IMR-90 (cell line): ENCODE results near the gene TARS3. TPM values are rescaled to one million over a fixed set of nuclear protein-coding genes. Genes with fewer than 3 reads are reported as not detected.

ENCODE experiments used
- ATAC-seq: fragments of 200-7000 bp; cut with Tn5 transposase; 2 replicates; pipeline ENCODE4 v1.9.1; 2020; ENCODE audit warnings: low read depth, mild to moderate bottlenecking, moderate library complexity
- BruUV-seq: library from RNA; stranded (reverse); fragments of 400-500 nt; replicated peaks from 2 replicates; lab custom pipeline; 2021; lab: Mats Ljungman, UMichigan
- CTCF ChIA-PET: fragments of 300-600 bp; formaldehyde crosslinking; extraction: SDS; loops from one replicate; lab custom pipeline; 2021; ENCODE audit warnings: antibody characterized with exemption; lab: Yijun Ruan, JAX
- POLR2A ChIA-PET: fragments of 300-600 bp; sonication (Branson Sonifier 250); formaldehyde crosslinking; loops from one replicate; lab custom pipeline; 2022; ENCODE audit warnings: antibody characterized with exemption; ENCODE audit not compliant: unreplicated experiment; lab: Charles Lee
- DNase-seq: peaks from one replicate; pipeline ENCODE4 v3.0.0; 2013
- H2AFZ ChIP-seq: replicated peaks from 2 replicates; pipeline ENCODE3; 2013; ENCODE audit warnings: low read length, mild to moderate bottlenecking; ENCODE audit not compliant: poor library complexity
- H2AK5ac ChIP-seq: 2 replicates; pipeline ENCODE4 v1.6.1; 2013; ENCODE audit warnings: low read depth, low read length, inconsistent platforms
- H2AK9ac ChIP-seq: replicated peaks from 2 replicates; pipeline ENCODE3; 2013; ENCODE audit warnings: mild to moderate bottlenecking, low read depth, low read length, moderate library complexity; ENCODE audit not compliant: poor library complexity
- H2BK120ac ChIP-seq: 2 replicates; pipeline ENCODE4 v1.6.1; 2013; ENCODE audit warnings: low read depth, low read length, inconsistent platforms
- H2BK15ac ChIP-seq: 3 replicates; pipeline ENCODE4 v1.6.1; 2013; ENCODE audit warnings: low read depth, low read length, inconsistent platforms
- H2BK20ac ChIP-seq: 2 replicates; pipeline ENCODE4 v1.6.1; 2013; ENCODE audit warnings: low read depth, mild to moderate bottlenecking, inconsistent platforms, low read length, moderate library complexity
- H2BK5ac ChIP-seq: 2 replicates; pipeline ENCODE4 v1.6.1; 2013; ENCODE audit warnings: mild to moderate bottlenecking, low read depth, low read length, inconsistent platforms; ENCODE audit not compliant: poor library complexity, severe bottlenecking
- H3K14ac ChIP-seq: replicated peaks from 2 replicates; pipeline ENCODE4 v1.6.1; 2013; ENCODE audit warnings: low read depth, low read length, inconsistent platforms
- H3K18ac ChIP-seq: 2 replicates; pipeline ENCODE4 v1.6.1; 2013; ENCODE audit warnings: low read depth, low read length, control low read depth
- H3K23ac ChIP-seq: 2 replicates; pipeline ENCODE4 v1.6.1; 2013; ENCODE audit warnings: low read depth, low read length, inconsistent platforms
- H3K27ac ChIP-seq: 2 replicates; pipeline ENCODE4 v1.5.1; 2013; ENCODE audit warnings: mild to moderate bottlenecking, control low read depth, low read length; ENCODE audit not compliant: insufficient read depth
- H3K27me3 ChIP-seq: 2 replicates; pipeline ENCODE4 v1.6.1; 2013; ENCODE audit warnings: low read length; ENCODE audit not compliant: control insufficient read depth, insufficient read depth
- H3K36me3 ChIP-seq: 2 replicates; pipeline ENCODE4 v1.6.1; 2013; ENCODE audit warnings: low read length, mixed read lengths; ENCODE audit not compliant: control insufficient read depth, insufficient read depth
- H3K4ac ChIP-seq: 2 replicates; pipeline ENCODE4 v1.6.1; 2013; ENCODE audit warnings: low read depth, low read length, inconsistent platforms
- H3K4me1 ChIP-seq: 2 replicates; pipeline ENCODE4 v1.6.1; 2013; ENCODE audit warnings: low read length, mixed read lengths; ENCODE audit not compliant: control insufficient read depth, insufficient read depth
- H3K4me2 ChIP-seq: 2 replicates; pipeline ENCODE4 v1.6.1; 2013; ENCODE audit warnings: low read depth, mild to moderate bottlenecking, control low read depth, low read length, moderate library complexity
- H3K4me3 ChIP-seq: 2 replicates; pipeline ENCODE4 v1.5.1; 2013; ENCODE audit warnings: low read depth, mild to moderate bottlenecking, control low read depth, low read length, moderate library complexity; ENCODE audit not compliant: insufficient read depth
- H3K56ac ChIP-seq: 2 replicates; pipeline ENCODE4 v1.6.1; 2013; ENCODE audit warnings: low read length, inconsistent platforms; ENCODE audit not compliant: insufficient read depth; ENCODE audit errors: extremely low read depth
- H3K79me1 ChIP-seq, 2 experiments: 2 replicates each; pipeline ENCODE4 v1.6.1; 2013; ENCODE audit warnings: low read length in 2 of 2, inconsistent platforms in 1 of 2, low read depth in 1 of 2
- H3K9ac ChIP-seq: 2 replicates; pipeline ENCODE4 v1.6.1; 2013; ENCODE audit warnings: low read depth, low read length, control low read depth
- H3K9me1 ChIP-seq: 2 replicates; pipeline ENCODE4 v1.6.1; 2013; ENCODE audit warnings: low read length, inconsistent platforms; ENCODE audit not compliant: insufficient read depth
- H3K9me3 ChIP-seq: 2 replicates; pipeline ENCODE4 v1.6.1; 2013; ENCODE audit warnings: low read length; ENCODE audit not compliant: control insufficient read depth, insufficient read depth
- H4K20me1 ChIP-seq: 2 replicates; pipeline ENCODE4 v1.6.1; 2013; ENCODE audit warnings: low read length, inconsistent platforms; ENCODE audit not compliant: insufficient read depth
- H4K5ac ChIP-seq: 2 replicates; pipeline ENCODE4 v1.6.1; 2013; ENCODE audit warnings: mild to moderate bottlenecking, low read depth, low read length, control low read depth
- H4K8ac ChIP-seq, 2 experiments: 2 replicates each; pipeline ENCODE4 v1.6.1; 2013; ENCODE audit warnings: low read depth in 2 of 2, low read length in 2 of 2, control low read depth in 1 of 2, inconsistent platforms in 1 of 2
- H4K91ac ChIP-seq: 2 replicates; pipeline ENCODE4 v1.6.1; 2013; ENCODE audit warnings: low read depth, low read length, inconsistent platforms; ENCODE audit not compliant: insufficient read depth
- BHLHE40 ChIP-seq: fragments of 150-350 bp; IDR thresholded peaks from 2 replicates; pipeline ENCODE4 v1.6.1; 2016; ENCODE audit warnings: mild to moderate bottlenecking, low read depth, low read length
- CEBPB ChIP-seq: IDR thresholded peaks from 2 replicates; pipeline ENCODE4 v1.6.1; 2012; ENCODE audit warnings: low read depth, low read length, improper control_type of control experiment
- CHD1 ChIP-seq: IDR thresholded peaks from 2 replicates; pipeline ENCODE4 v1.6.1; 2012; ENCODE audit warnings: low read depth, low read length, improper control_type of control experiment
- ELK1 ChIP-seq: fragments of 150-350 bp; IDR thresholded peaks from 2 replicates; pipeline ENCODE4 v1.6.1; 2016; ENCODE audit warnings: low read depth, mild to moderate bottlenecking, low read length, moderate library complexity, borderline replicate concordance
- FOS ChIP-seq: fragments of 150-350 bp; IDR thresholded peaks from 2 replicates; pipeline ENCODE4 v1.6.1; 2016; ENCODE audit warnings: low read depth, low read length
- MAFK ChIP-seq: IDR thresholded peaks from 2 replicates; pipeline ENCODE4 v1.6.1; 2012; ENCODE audit warnings: low read depth, low read length, improper control_type of control experiment
- MAZ ChIP-seq: IDR thresholded peaks from 2 replicates; pipeline ENCODE4 v1.6.1; 2012; ENCODE audit warnings: low read depth, mild to moderate bottlenecking, low read length, improper control_type of control experiment, moderate library complexity, borderline replicate concordance
- MXI1 ChIP-seq: IDR thresholded peaks from 2 replicates; pipeline ENCODE4 v1.6.1; 2012; ENCODE audit warnings: low read depth, mild to moderate bottlenecking, low read length, moderate library complexity, borderline replicate concordance
- NFE2L2 ChIP-seq: fragments of 150-350 bp; IDR thresholded peaks from 2 replicates; pipeline ENCODE4 v1.6.1; 2016; ENCODE audit warnings: low read depth, mild to moderate bottlenecking, low read length
- POLR2A ChIP-seq: IDR thresholded peaks from 2 replicates; pipeline ENCODE4 v1.6.1; 2012; ENCODE audit warnings: mild to moderate bottlenecking, low read depth, low read length
- RAD21 ChIP-seq: IDR thresholded peaks from 2 replicates; pipeline ENCODE4 v1.6.1; 2012; ENCODE audit warnings: low read length, improper control_type of control experiment
- RCOR1 ChIP-seq: IDR thresholded peaks from 2 replicates; pipeline ENCODE4 v1.6.1; 2012; ENCODE audit warnings: mild to moderate bottlenecking, low read length, improper control_type of control experiment; ENCODE audit not compliant: insufficient replicate concordance
- RFX5 ChIP-seq: IDR thresholded peaks from 2 replicates; pipeline ENCODE4 v1.8.0; 2012; ENCODE audit warnings: low read depth, mild to moderate bottlenecking, low read length, moderate library complexity
- SMC3 ChIP-seq: fragments of 150-350 bp; IDR thresholded peaks from 2 replicates; pipeline ENCODE4 v1.6.1; 2016; ENCODE audit warnings: low read depth, mild to moderate bottlenecking, antibody characterized with exemption, low read length, moderate library complexity
- USF2 ChIP-seq: fragments of 150-350 bp; IDR thresholded peaks from 2 replicates; pipeline ENCODE4 v1.6.1; 2017; ENCODE audit warnings: mild to moderate bottlenecking, antibody characterized with exemption, low read length, low read depth
- WGBS, 2 experiments: methylation state at CpG; one replicate each; pipeline versions ENCODE4 v1.1.5 to v1.1.7; 2013; ENCODE audit warnings: missing lambda C conversion rate in 2 of 2; ENCODE audit not compliant: insufficient read length in 1 of 2; ENCODE audit errors: extremely low coverage in 2 of 2; 5-methylcytosine and 5-hydroxymethylcytosine counted together
- dilution Hi-C: fragments of 300-500 bp; cut with HindIII; formaldehyde crosslinking; loops from one replicate; pipeline ENCODE4 v1.14.3; 2018; ENCODE audit warnings: low sequenced_read_pairs; ENCODE audit not compliant: unreplicated experiment
- in situ Hi-C: fragments of 300-500 bp; cut with MboI; formaldehyde crosslinking; loops from 3 replicates; pipeline ENCODE4 v1.14.3; 2019; ENCODE audit warnings: low sequenced_read_pairs, inconsistent platforms, mixed read lengths
- intact Hi-C: fragments of 100-400 bp; cut with micrococcal nuclease; formaldehyde crosslinking; loops from 2 replicates; pipeline ENCODE4 v1.10.0; 2022
- polyA plus RNA-seq, 3 experiments: library from polyadenylated mRNA; depleted of rRNA; stranded (reverse); fragments of >200 nt; gene quantifications; 2 replicates each; pipeline ENCODE4 v1.2.3, GENCODE V29; 2012; ENCODE audit warnings: low replicate concordance in 1 of 3
- total RNA-seq: library from RNA; depleted of rRNA; stranded (reverse); fragments of >200 nt; gene quantifications from 2 replicates; pipeline ENCODE4 v1.2.3, GENCODE V29; 2012

The TARS3 gene
- total and polyA plus RNA-seq, 2 of the 4 experiments (the other 2 are of a cell fraction): 3.4 to 9.3 TPM

GRCh38 chr15:101657968-101658784, 66.1 kb downstream of the TARS3 start:
- no peak overlapping the region for H4K8ac ChIP-seq
- intact Hi-C loops (no loop called here), dilution Hi-C loops (no loop called here), in situ Hi-C loops (no loop called here)
- H3K4me1 ChIP-seq: no peaks in the 10 kb centered on the region
- 91% methylated on average over 4 of the region's 9 CpGs; no CpG with 5 or more reads in 1 of the 2 experiments for WGBS, 2 experiments
- no peaks in the 10 kb centered on the region for H3K27me3 ChIP-seq
- no peak overlapping the region for H3K4ac ChIP-seq
- H3K79me1 ChIP-seq: peaks cover under 1 to 3% of the 10 kb centered on the region in 2 experiments; a peak in 3 of 4 replicates
- H2AK9ac ChIP-seq: no peak overlapping the region
- no peak overlapping the region for H3K4me2 ChIP-seq
- ChIA-PET POLR2A (no interaction called here), CTCF (interaction anchor here (0.6 kb wide), 1 partner anchor 60 kb away, joined by 3 read pairs; no protein-coding TSS in a partner anchor)
- ATAC-seq (no peak), DNase-seq (no peak)
- no peak overlapping the region for H2BK15ac ChIP-seq
- no peak overlapping the region for H4K5ac ChIP-seq
- peak overlapping the region; percentile 9 for H2AFZ ChIP-seq
- no peaks in the 10 kb centered on the region; the same call in 1 of the 2 replicates for H4K20me1 ChIP-seq
- H3K18ac ChIP-seq: no peak overlapping the region
- H3K9me1 ChIP-seq: peaks cover 17% of the 10 kb centered on the region
- H3K56ac ChIP-seq: no peak overlapping the region
- TF ChIP-seq RAD21 (no peak), POLR2A (no peak), CHD1 (no peak), BHLHE40 (no peak), RFX5 (no peak), MAZ (no peak), FOS (no peak), NFE2L2 (no peak), CEBPB (no peak), USF2 (no peak), RCOR1 (no peak), ELK1 (no peak), MAFK (no peak), MXI1 (no peak), SMC3 (no peak)
- no peak overlapping the region for H2BK120ac ChIP-seq
- H3K9ac ChIP-seq: no peak overlapping the region
- no peak overlapping the region for H4K91ac ChIP-seq
- H3K23ac ChIP-seq: no peak overlapping the region
- no TSS peak for BruUV-seq
- H2BK5ac ChIP-seq: no peak overlapping the region
- no peak overlapping the region for H3K4me3 ChIP-seq
- no peaks in the 10 kb centered on the region for H3K9me3 ChIP-seq
- H3K27ac ChIP-seq: no peak overlapping the region
- peaks cover 23% of the 10 kb centered on the region for H3K36me3 ChIP-seq
- no peak overlapping the region for H3K14ac ChIP-seq
- no peak overlapping the region for H2AK5ac ChIP-seq
- no peak overlapping the region for H2BK20ac ChIP-seq
